Activated CD4-positive, alpha-beta T cell treated with anti-CD3 and anti-CD28 coated beads, Interleukin-2, amount 10 ng/mL, durations not matched to agents 7 days and 5 days (primary cell): ENCODE data around the gene BCAT1. TPM values are rescaled to one million over a fixed set of nuclear protein-coding genes. Genes with fewer than 3 reads are reported as not detected.
"Not testable (repeated sequence)": the region's sequence is repeated elsewhere in the genome, so short reads cannot be mapped to it uniquely, and the experiment has no call there.

ENCODE experiments used
- CTCF ChIA-PET: fragments of 350-600 bp; sonication (Branson Sonifier 250); formaldehyde crosslinking; loops from one replicate; lab custom pipeline; 2021; ENCODE audit warnings: antibody characterized with exemption; lab: Charles Lee
- POLR2A ChIA-PET: fragments of 350-600 bp; sonication (Branson Sonifier 250); formaldehyde crosslinking; loops from one replicate; lab custom pipeline; 2021; ENCODE audit warnings: antibody characterized with exemption; lab: Charles Lee
- DNase-seq: peaks from one replicate; pipeline ENCODE4 v3.0.0-alpha.2; 2020
- H3K27ac Mint-ChIP-seq: one replicate; pipeline ENCODE4 v1.8.0; 2021; ENCODE audit warnings: mild to moderate bottlenecking, moderate library complexity, mixed read lengths
- H3K27me3 Mint-ChIP-seq: one replicate; pipeline ENCODE4 v1.8.0; 2021; ENCODE audit warnings: mixed read lengths
- H3K36me3 Mint-ChIP-seq: one replicate; pipeline ENCODE4 v1.8.0; 2021; ENCODE audit warnings: low read depth, mixed read lengths
- H3K4me1 Mint-ChIP-seq: one replicate; pipeline ENCODE4 v1.8.0; 2021; ENCODE audit warnings: mixed read lengths
- H3K4me3 Mint-ChIP-seq: one replicate; pipeline ENCODE4 v1.8.0; 2021; ENCODE audit warnings: mild to moderate bottlenecking, moderate library complexity, mixed read lengths
- H3K9me3 Mint-ChIP-seq: one replicate; pipeline ENCODE4 v1.8.0; 2021; ENCODE audit warnings: mixed read lengths
- total RNA-seq, 2 experiments: library from RNA; stranded (reverse); gene quantifications; one replicate each; pipeline ENCODE4 v1.2.3, GENCODE V29; 2021

BCAT1 gene
- total RNA-seq, 2 experiments from 2014 or later = 6.9 to 7.3 TPM

- no peak for DNase-seq
- ChIA-PET POLR2A (no interaction called here), CTCF (interaction anchor here (0.6 kb wide), 1 partner anchor 1656 kb away, joined by 3 read pairs; no protein-coding TSS in a partner anchor)
- no peaks in the 10 kb centered on the region for H3K27me3 Mint-ChIP-seq
- no peak overlapping the region for H3K4me3 Mint-ChIP-seq
- H3K27ac Mint-ChIP-seq = no peak overlapping the region
- no peaks in the 10 kb centered on the region for H3K36me3 Mint-ChIP-seq
- no peaks in the 10 kb centered on the region for H3K4me1 Mint-ChIP-seq
- no peaks in the 10 kb centered on the region for H3K9me3 Mint-ChIP-seq
Measured at GRCh38 chr12:24881724-24882371, 67.1 kb downstream of the BCAT1 start.

- Mint-ChIP-seq H3K4me1 (no peaks in the 10 kb centered on the region), H3K27ac (no peak overlapping the region), H3K4me3 (no peak overlapping the region), H3K36me3 (no peaks in the 10 kb centered on the region), H3K9me3 (no peaks in the 10 kb centered on the region), H3K27me3 (no peaks in the 10 kb centered on the region)
- ChIA-PET POLR2A (no interaction called here), CTCF (no interaction called here)
- DNase-seq = no peak
Measured at GRCh38 chr12:24881227-24881626, 67.7 kb downstream of the BCAT1 start.

- no peak for DNase-seq
- Mint-ChIP-seq H3K4me1 (no peaks in the 10 kb centered on the region), H3K36me3 (no peaks in the 10 kb centered on the region), H3K4me3 (no peak overlapping the region), H3K27ac (no peak overlapping the region), H3K27me3 (no peaks in the 10 kb centered on the region), H3K9me3 (no peaks in the 10 kb centered on the region)
- ChIA-PET CTCF (interaction anchor here (1.1 kb wide), 1 partner anchor 10 kb away, joined by 3 read pairs; no protein-coding TSS in a partner anchor), POLR2A (no interaction called here)
Measured at GRCh38 chr12:24880732-24881131, 68.2 kb downstream of the BCAT1 start.

GRCh38 chr12:24879644-24880043 is 69.3 kb downstream of the BCAT1 start:
- no peak for DNase-seq
- Mint-ChIP-seq H3K4me1 (no peaks in the 10 kb centered on the region), H3K27ac (no peak overlapping the region), H3K4me3 (no peak overlapping the region), H3K36me3 (no peaks in the 10 kb centered on the region), H3K27me3 (no peaks in the 10 kb centered on the region), H3K9me3 (no peaks in the 10 kb centered on the region)
- CTCF ChIA-PET = interaction anchor here (1.1 kb wide), 1 partner anchor 9 kb away, joined by 3 read pairs; no protein-coding TSS in a partner anchor
- POLR2A ChIA-PET = no interaction called here

- Mint-ChIP-seq H3K4me1 (no peaks in the 10 kb centered on the region), H3K36me3 (no peaks in the 10 kb centered on the region), H3K9me3 (no peaks in the 10 kb centered on the region), H3K27ac (no peak overlapping the region), H3K27me3 (no peaks in the 10 kb centered on the region), H3K4me3 (no peak overlapping the region)
- POLR2A ChIA-PET = no interaction called here
- DNase-seq = no peak
- CTCF ChIA-PET = no interaction called here
Measured at GRCh38 chr12:24875014-24875413, 73.9 kb downstream of the BCAT1 start.

GRCh38 chr12:24872211-24872610 is 76.7 kb downstream of the BCAT1 start:
- peaks cover 2% of the 10 kb centered on the region for H3K9me3 Mint-ChIP-seq
- H3K4me3 Mint-ChIP-seq = no peak overlapping the region
- H3K27me3 Mint-ChIP-seq = no peaks in the 10 kb centered on the region
- no peak overlapping the region for H3K27ac Mint-ChIP-seq
- H3K36me3 Mint-ChIP-seq = no peaks in the 10 kb centered on the region
- ChIA-PET CTCF (no interaction called here), POLR2A (no interaction called here)
- DNase-seq = no peak
- H3K4me1 Mint-ChIP-seq = no peaks in the 10 kb centered on the region

- H3K9me3 Mint-ChIP-seq = peaks cover 18% of the 10 kb centered on the region
- POLR2A ChIA-PET, H3K36me3 Mint-ChIP-seq, H3K27ac Mint-ChIP-seq, H3K27me3 Mint-ChIP-seq, DNase-seq, H3K4me3 Mint-ChIP-seq: not testable (repeated sequence)
- CTCF ChIA-PET = interaction anchor here (1.0 kb wide), 1 partner anchor 28 kb away, joined by 7 read pairs; no protein-coding TSS in a partner anchor
- H3K4me1 Mint-ChIP-seq = peaks cover 12% of the 10 kb centered on the region
Measured at GRCh38 chr12:24866139-24866538, 82.8 kb downstream of the BCAT1 start.

GRCh38 chr12:24864796-24865125 is 84.1 kb downstream of the BCAT1 start:
- H3K9me3 Mint-ChIP-seq = peaks cover 21% of the 10 kb centered on the region
- no peak overlapping the region for H3K4me3 Mint-ChIP-seq
- H3K27me3 Mint-ChIP-seq = no peaks in the 10 kb centered on the region
- POLR2A ChIA-PET = no interaction called here
- H3K4me1 Mint-ChIP-seq = peaks cover 12% of the 10 kb centered on the region
- CTCF ChIA-PET = no interaction called here
- peak overlapping the region; percentile 43 for H3K27ac Mint-ChIP-seq
- H3K36me3 Mint-ChIP-seq = peaks cover 3% of the 10 kb centered on the region
- DNase-seq = no peak

- no peak overlapping the region for H3K27ac Mint-ChIP-seq
- CTCF ChIA-PET = interaction anchor here (1.1 kb wide), 1 partner anchor 17 kb away, joined by 3 read pairs; no protein-coding TSS in a partner anchor
- no peak for DNase-seq
- no peaks in the 10 kb centered on the region for H3K27me3 Mint-ChIP-seq
- peaks cover 25% of the 10 kb centered on the region for H3K9me3 Mint-ChIP-seq
- H3K4me3 Mint-ChIP-seq = no peak overlapping the region
- POLR2A ChIA-PET = no interaction called here
- H3K36me3 Mint-ChIP-seq = peaks cover 9% of the 10 kb centered on the region
- peaks cover 12% of the 10 kb centered on the region for H3K4me1 Mint-ChIP-seq
Measured at GRCh38 chr12:24861766-24862540, 86.9 kb downstream of the BCAT1 start.

- H3K4me1 Mint-ChIP-seq = peaks cover 12% of the 10 kb centered on the region
Measured at GRCh38 chr12:24860546-24860945, 88.4 kb downstream of the BCAT1 start.

GRCh38 chr12:24856541-24856940 is 92.4 kb downstream of the BCAT1 start:
- no peaks in the 10 kb centered on the region for H3K4me1 Mint-ChIP-seq
- H3K27ac Mint-ChIP-seq = no peak overlapping the region
- POLR2A ChIA-PET = no interaction called here
- no peak for DNase-seq
- CTCF ChIA-PET = interaction anchor here (0.7 to 1.2 kb wide), 2 partner anchors 22 to 57 kb away, joined by 3 read pairs; no protein-coding TSS in a partner anchor
- peaks cover 3% of the 10 kb centered on the region for H3K27me3 Mint-ChIP-seq
- H3K9me3 Mint-ChIP-seq = peaks cover 11% of the 10 kb centered on the region
- peaks cover 9% of the 10 kb centered on the region for H3K36me3 Mint-ChIP-seq
- no peak overlapping the region for H3K4me3 Mint-ChIP-seq

More at GRCh38 chr12:24860546-24860945, 88.4 kb downstream of the BCAT1 start:
- ChIA-PET CTCF (no interaction called here), POLR2A (no interaction called here)
- H3K36me3 Mint-ChIP-seq = peaks cover 9% of the 10 kb centered on the region
- no peak overlapping the region for H3K4me3 Mint-ChIP-seq
- no peaks in the 10 kb centered on the region for H3K27me3 Mint-ChIP-seq
- H3K27ac Mint-ChIP-seq = no peak overlapping the region
- peaks cover 19% of the 10 kb centered on the region for H3K9me3 Mint-ChIP-seq
- no peak for DNase-seq

GRCh38 chr12:24854908-24855307 is 94.0 kb downstream of the BCAT1 start:
- POLR2A ChIA-PET = no interaction called here
- Mint-ChIP-seq H3K9me3 (peaks cover 7% of the 10 kb centered on the region), H3K36me3 (peaks cover 6% of the 10 kb centered on the region), H3K4me1 (no peaks in the 10 kb centered on the region), H3K27me3 (peaks cover 3% of the 10 kb centered on the region), H3K4me3 (no peak overlapping the region), H3K27ac (no peak overlapping the region)
- DNase-seq = no peak
- CTCF ChIA-PET = interaction anchor here (2.0 kb wide), 1 partner anchor 15 kb away, joined by 6 read pairs; no protein-coding TSS in a partner anchor

- ChIA-PET POLR2A (no interaction called here), CTCF (interaction anchor here (1.1 to 2.0 kb wide), 2 partner anchors 14 to 50 kb away, joined by 3 to 6 read pairs; no protein-coding TSS in a partner anchor)
- DNase-seq = no peak
- Mint-ChIP-seq H3K9me3 (peaks cover 4% of the 10 kb centered on the region), H3K27ac (no peak overlapping the region), H3K4me3 (no peak overlapping the region), H3K36me3 (peaks cover 6% of the 10 kb centered on the region), H3K4me1 (no peaks in the 10 kb centered on the region), H3K27me3 (peaks cover 3% of the 10 kb centered on the region)
Measured at GRCh38 chr12:24854017-24854416, 94.9 kb downstream of the BCAT1 start.
